GM19463 (cell line): ENCODE data around the gene KLRD1.
"Not testable (repeated sequence)": the region's sequence is repeated elsewhere in the genome, so short reads cannot be mapped to it uniquely, and the experiment has no call there.

Experiments used
- ATAC-seq: cut with Tn5 transposase; IDR thresholded peaks from one replicate; pipeline ENCODE4 v1.9.1; 2021; ENCODE audit warnings: mild to moderate bottlenecking, moderate library complexity; ENCODE audit not compliant: unreplicated experiment

Gene KLRD1

DNA sequence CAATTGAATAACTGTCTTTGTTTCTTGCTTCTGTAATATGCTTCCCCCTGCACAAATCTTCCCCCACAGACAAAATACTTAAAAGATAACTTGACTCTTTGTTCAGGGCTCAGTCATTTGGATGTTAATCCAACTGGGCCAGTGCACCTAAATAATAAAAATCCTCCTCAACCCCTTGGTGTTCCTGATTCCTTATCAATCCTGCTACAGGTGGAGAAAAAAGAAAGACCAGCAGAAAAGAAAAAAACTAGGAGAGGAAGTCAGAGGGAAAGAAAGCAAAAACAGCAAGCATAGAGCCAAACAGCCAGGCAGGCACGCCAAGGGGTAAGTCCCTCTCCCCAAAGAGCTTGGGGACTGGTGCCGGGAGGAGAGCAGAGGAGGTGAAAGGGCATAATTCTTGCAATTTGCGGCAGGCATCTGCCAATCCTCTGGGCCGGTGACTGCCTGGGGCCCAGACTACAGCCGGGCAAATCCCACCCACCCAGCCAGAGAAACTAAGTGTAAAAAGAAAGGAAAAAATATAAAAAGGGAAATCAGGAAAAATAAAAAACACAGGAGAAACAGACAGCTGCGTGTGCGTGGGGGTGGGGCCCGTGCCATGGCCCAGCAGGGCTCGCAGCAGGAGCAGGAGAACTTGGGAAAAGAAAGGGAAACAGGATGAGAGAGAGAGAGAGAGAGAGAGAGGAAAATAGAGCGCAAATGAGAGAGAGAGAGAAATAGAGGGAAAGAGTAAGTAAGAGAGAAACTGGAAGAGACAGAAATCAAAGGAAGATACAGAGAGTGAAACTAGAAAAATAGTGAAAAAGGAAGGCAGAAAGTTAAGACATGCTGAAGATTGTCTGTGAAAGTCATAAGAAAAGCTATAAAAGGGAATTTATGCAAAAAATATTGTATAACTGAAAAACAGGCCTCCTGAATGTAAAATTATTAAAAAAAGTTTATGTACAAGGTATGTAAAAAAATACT is 60.8 kb downstream of the KLRD1 start:
- ATAC-seq: no peak

DNA sequence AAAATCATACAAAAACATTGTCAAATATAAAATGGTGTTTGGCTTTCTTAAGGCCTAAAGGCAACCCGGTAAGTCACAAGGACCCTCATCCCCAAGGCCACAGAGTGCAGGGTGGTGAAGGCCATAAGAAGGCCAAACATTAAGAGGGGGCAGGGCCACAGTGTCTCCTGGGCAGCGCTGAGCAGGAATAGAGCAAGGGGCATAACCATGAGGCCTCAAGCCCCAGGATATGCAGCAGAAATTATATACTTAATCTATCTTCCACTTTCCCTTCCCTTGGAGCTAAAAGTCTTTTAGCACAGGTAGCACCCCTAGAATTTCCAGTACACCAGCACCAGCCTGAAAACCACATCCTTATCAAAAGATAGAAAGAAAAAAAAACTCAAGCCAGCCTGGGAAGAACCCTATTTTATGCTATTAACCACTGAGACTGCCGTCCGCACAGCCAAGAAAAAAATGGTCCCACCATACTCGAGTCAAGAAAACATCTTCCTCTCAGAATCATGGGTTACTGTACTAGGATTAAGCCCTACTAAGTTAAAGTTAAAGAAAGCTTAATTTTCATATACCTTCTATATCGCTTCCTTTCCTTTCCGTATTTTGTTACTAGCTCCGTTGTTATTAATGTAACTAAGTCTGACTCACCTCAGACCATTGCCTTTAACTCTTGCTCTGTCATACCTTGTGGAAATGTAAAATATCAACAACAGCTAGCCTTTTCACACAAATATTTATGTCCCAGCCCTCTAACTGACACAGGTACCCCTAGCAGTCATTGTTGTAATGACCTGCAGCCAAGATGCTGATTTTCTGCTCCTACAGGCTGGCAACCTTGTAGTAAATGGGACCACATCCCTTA is 62.1 kb downstream of the KLRD1 start:
- no peak for ATAC-seq

DNA sequence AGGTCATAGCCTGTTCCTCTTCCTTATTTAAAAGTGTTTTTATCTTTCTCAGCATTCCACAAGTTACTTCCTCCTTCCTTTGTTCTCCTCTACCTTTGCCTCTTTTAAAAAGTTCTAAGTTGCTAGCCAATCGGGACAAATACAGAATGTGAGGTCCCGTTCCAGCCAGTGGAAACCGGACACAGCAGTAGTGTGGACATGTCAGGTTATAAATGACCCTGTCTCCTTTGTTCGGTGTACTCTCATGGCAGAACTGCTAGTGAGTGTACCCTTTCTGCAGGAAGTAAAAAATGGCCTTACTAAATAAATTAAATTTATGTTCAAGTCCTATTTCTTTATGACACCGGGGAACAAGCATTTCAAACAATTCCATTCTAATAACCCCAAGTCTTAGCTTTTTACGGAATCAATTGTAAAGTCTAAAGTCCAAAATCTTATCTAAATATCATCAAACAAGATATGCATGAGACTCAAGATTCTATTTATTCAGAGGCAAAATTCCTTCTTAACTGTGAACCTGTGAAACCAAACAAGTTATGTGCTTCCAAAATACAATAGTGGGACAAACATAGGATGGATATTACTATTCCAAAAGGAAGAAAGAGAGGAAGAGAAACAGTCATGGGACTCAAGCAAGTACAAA is 64.3 kb downstream of the KLRD1 start:
- ATAC-seq: not testable (repeated sequence)

DNA sequence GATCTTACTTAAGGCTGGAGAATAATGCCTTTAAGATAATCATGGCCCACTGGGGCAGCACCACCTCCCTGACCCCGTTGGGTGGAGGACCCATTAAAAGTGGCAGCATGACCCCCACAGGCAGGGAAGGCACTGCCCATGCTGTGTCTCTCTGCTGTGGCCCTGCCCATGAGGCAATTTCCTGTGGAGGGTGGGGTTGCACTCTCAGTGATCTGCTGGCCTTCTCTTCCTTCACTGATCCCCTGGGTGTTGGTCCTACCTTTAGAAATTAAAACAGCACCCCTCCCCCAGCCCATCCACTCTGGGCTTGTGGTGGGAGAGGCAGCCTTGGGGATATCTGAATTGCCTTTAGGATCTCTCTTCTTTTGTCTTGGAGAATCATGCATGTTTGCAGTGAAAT is 64.9 kb downstream of the KLRD1 start:
- ATAC-seq: no peak

DNA sequence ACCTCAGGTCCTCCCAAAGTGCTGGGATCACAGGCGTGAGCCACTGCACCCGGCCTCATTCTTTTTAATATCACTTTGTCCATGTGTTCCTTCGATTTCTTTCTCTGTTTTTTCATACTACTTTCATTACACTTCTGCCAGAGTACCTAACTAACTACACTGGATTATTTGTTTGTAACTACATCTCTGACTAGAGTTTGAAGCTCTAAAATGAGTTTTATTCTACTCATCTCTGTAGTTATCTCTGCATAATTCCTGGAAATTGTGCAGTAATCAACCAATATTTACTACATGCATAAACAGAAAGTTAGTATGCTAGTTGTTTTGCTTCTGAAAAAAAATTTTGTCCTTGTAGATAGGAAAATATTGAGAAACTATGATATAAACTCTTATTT is 67.0 kb downstream of the KLRD1 start:
- ATAC-seq: no peak

DNA sequence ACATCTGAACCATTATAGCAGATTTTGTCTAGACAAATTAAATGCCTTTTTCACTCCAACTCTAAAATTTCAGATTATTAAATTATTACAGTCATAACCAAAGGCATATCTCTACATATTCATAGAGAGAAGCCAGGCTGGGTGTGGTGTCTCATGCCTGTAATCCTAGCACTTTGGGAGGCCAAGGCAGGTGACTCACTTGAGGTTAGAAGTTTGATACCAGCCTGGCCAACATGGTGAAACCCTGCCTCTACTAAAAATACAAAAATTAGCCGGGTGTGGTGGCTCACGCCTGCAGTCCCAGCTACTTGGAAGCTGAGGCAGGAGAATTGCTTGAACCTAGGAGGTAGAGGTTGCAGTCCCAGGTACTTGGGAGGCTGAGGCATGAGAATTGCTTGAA is 71.1 kb downstream of the KLRD1 start:
- ATAC-seq: not testable (repeated sequence)
